ENCODE data around the gene PRR15L.

- TF ChIP-seq CTCF (conservative IDR thresholded peaks at IDR 0.05; ENCODE audit: low read depth in 2 of 2) (no peak), REST (IDR thresholded peaks at IDR 0.05; ENCODE audit: unreplicated experiment) (no peak), EZH2 (IDR thresholded peaks at IDR 0.05; ENCODE audit: low read depth, unreplicated experiment) (no peak), ETS1 (IDR thresholded peaks at IDR 0.05) (no peak), POLR2AphosphoS5 (IDR thresholded peaks at IDR 0.05; ENCODE audit: low read depth) (no peak)
These were observed 40.4 kb upstream of the PRR15L start for GRCh38 chr17:47998044-47998443.
